ENCODE data around the gene RAB40A. TPM values are rescaled to one million over a fixed set of nuclear protein-coding genes. Genes with fewer than 3 reads are reported as not detected.
"Not testable (repeated sequence)": the region's sequence is repeated elsewhere in the genome, so short reads cannot be mapped to it uniquely, and the experiment has no call there.

RAB40A gene
- total and polyA plus RNA-seq, 7 donors: 0.12 to 1.7 (median 0.71) TPM; not detected in 2

GRCh38 chrX:103510031-103510430, 9.3 kb downstream of the RAB40A start:
- 84 to 91% methylated on average over 6 of the region's 6 CpGs for WGBS, 2 donors
- TF ChIP-seq EP300 (IDR thresholded peaks at IDR 0.05) (no peak), POLR2A (IDR thresholded peaks at IDR 0.05) (no peak), CTCF (IDR thresholded peaks at IDR 0.05) (no peak), POLR2AphosphoS5 (IDR thresholded peaks at IDR 0.05) (no peak)
- Histone ChIP-seq H3K9me3 (no peaks in the 10 kb centered on the region), H3K27me3 (no peaks in the 10 kb centered on the region), H3K4me1 (no peaks in the 10 kb centered on the region), H3K27ac (no peak overlapping the region), H3K36me3 (no peaks in the 10 kb centered on the region), H3K4me3 (no peak overlapping the region)
- intact Hi-C loops (cut with DNase I): no loop called here
- no peak for DNase-seq

- no peaks in the 10 kb centered on the region for H3K4me1 ChIP-seq
- no peak overlapping the region for H3K4me3 ChIP-seq
- TF ChIP-seq EP300 (IDR thresholded peaks at IDR 0.05): no peak
- no peak for TF ChIP-seq POLR2AphosphoS5 (IDR thresholded peaks at IDR 0.05)
- no peak for TF ChIP-seq POLR2A (IDR thresholded peaks at IDR 0.05)
- no peak for TF ChIP-seq CTCF (IDR thresholded peaks at IDR 0.05)
- H3K9me3 ChIP-seq: no peaks in the 10 kb centered on the region
- no peaks in the 10 kb centered on the region for H3K36me3 ChIP-seq
- no peak for DNase-seq
- WGBS, 2 donors: 57 to 62% methylated on average over 1 of the region's 1 CpG
- intact Hi-C loops (cut with DNase I): no loop called here
- no peak overlapping the region for H3K27ac ChIP-seq
- H3K27me3 ChIP-seq: no peaks in the 10 kb centered on the region
These were observed 15.5 kb downstream of the RAB40A start for GRCh38 chrX:103503853-103504207.

- intact Hi-C loops (cut with DNase I): no loop called here
- no peak overlapping the region for H3K27ac ChIP-seq
- H3K27me3 ChIP-seq: no peaks in the 10 kb centered on the region
- H3K9me3 ChIP-seq: no peaks in the 10 kb centered on the region
- WGBS, 2 donors: 72 to 76% methylated on average over 8 of the region's 8 CpGs
- no peaks in the 10 kb centered on the region for H3K4me1 ChIP-seq
- H3K4me3 ChIP-seq: no peak overlapping the region
- no peak for DNase-seq
- TF ChIP-seq EP300 (IDR thresholded peaks at IDR 0.05) (no peak), POLR2A (IDR thresholded peaks at IDR 0.05) (no peak), CTCF (IDR thresholded peaks at IDR 0.05) (no peak), POLR2AphosphoS5 (IDR thresholded peaks at IDR 0.05) (no peak)
- H3K36me3 ChIP-seq: no peaks in the 10 kb centered on the region
These were observed 16.0 kb downstream of the RAB40A start for GRCh38 chrX:103503163-103503852.

- intact Hi-C loops (cut with DNase I): no loop called here
- 89 to 91% methylated on average over 5 of the region's 5 CpGs for WGBS, 2 donors
- Histone ChIP-seq H3K4me3 (no peak overlapping the region), H3K27me3 (no peaks in the 10 kb centered on the region), H3K9me3 (no peaks in the 10 kb centered on the region), H3K27ac (no peak overlapping the region), H3K36me3 (no peaks in the 10 kb centered on the region), H3K4me1 (no peaks in the 10 kb centered on the region)
- DNase-seq: no peak
- TF ChIP-seq EP300 (IDR thresholded peaks at IDR 0.05) (no peak), POLR2A (IDR thresholded peaks at IDR 0.05) (no peak), POLR2AphosphoS5 (IDR thresholded peaks at IDR 0.05) (no peak), CTCF (IDR thresholded peaks at IDR 0.05) (no peak)
These were observed 20.5 kb downstream of the RAB40A start for GRCh38 chrX:103498786-103499185.

- no peak overlapping the region for H3K4me3 ChIP-seq
- DNase-seq: no peak
- no peak for TF ChIP-seq POLR2A (IDR thresholded peaks at IDR 0.05)
- TF ChIP-seq CTCF (IDR thresholded peaks at IDR 0.05): no peak
- no peak for TF ChIP-seq POLR2AphosphoS5 (IDR thresholded peaks at IDR 0.05)
- TF ChIP-seq EP300 (IDR thresholded peaks at IDR 0.05): no peak
- WGBS, 2 donors: 85 to 93% methylated on average over 1 of the region's 1 CpG
- no peaks in the 10 kb centered on the region for H3K36me3 ChIP-seq
- H3K27ac ChIP-seq: no peak overlapping the region
- H3K4me1 ChIP-seq: no peaks in the 10 kb centered on the region
- no peaks in the 10 kb centered on the region for H3K9me3 ChIP-seq
- intact Hi-C loops (cut with DNase I): no loop called here
- no peaks in the 10 kb centered on the region for H3K27me3 ChIP-seq
These were observed 23.5 kb downstream of the RAB40A start for GRCh38 chrX:103495786-103496185.

GRCh38 chrX:103493578-103493977, 25.7 kb downstream of the RAB40A start:
- H3K4me1 ChIP-seq; intact Hi-C loops (cut with DNase I); H3K27me3 ChIP-seq; H3K4me3 ChIP-seq; H3K36me3 ChIP-seq; DNase-seq; H3K27ac ChIP-seq; H3K9me3 ChIP-seq: not testable (repeated sequence)
- 95 to 96% methylated on average over 3 of the region's 3 CpGs for WGBS, 2 donors
